HEK293 (cell line): Measurements from ENCODE around the gene PPP1R18.

Experiments used
- CTCF ChIA-PET: fragments of 350-600 bp; formaldehyde crosslinking; extraction: SDS; loops from one replicate; lab custom pipeline; 2021; ENCODE audit warnings: antibody characterized with exemption; lab: Yijun Ruan, JAX
- POLR2A ChIA-PET: fragments of 300-600 bp; formaldehyde crosslinking; extraction: SDS; loops from one replicate; lab custom pipeline; 2020; ENCODE audit warnings: antibody characterized with exemption, inconsistent platforms; lab: Yijun Ruan, JAX
- H3K27ac ChIP-seq: fragments of 200-500 bp; sonication (Bioruptor generic); 2 replicates; pipeline ENCODE4 v1.5.1; 2014; ENCODE audit warnings: low read depth, low read length, control low read depth, inconsistent platforms; ENCODE audit errors: extremely low read depth
- H3K36me3 ChIP-seq, 2 experiments: fragments of 200-500 bp in 1 of 2; sonication (Bioruptor generic) in 1 of 2; 1 replicate in 1 of 2; 2 replicates in 1 of 2; pipeline ENCODE4 v1.5.1; 2014 to 2017; ENCODE audit warnings: inconsistent platforms in 2 of 2, low read length in 2 of 2; ENCODE audit not compliant: control insufficient read depth in 2 of 2, insufficient read depth in 1 of 2
- H3K4me1 ChIP-seq: fragments of 200-500 bp; sonication (Bioruptor generic); 2 replicates; pipeline ENCODE4 v1.5.1; 2014; ENCODE audit warnings: mild to moderate bottlenecking, low read length, inconsistent platforms; ENCODE audit not compliant: control insufficient read depth, insufficient read depth
- H3K4me3 ChIP-seq: 2 replicates; pipeline ENCODE4 v1.5.1; 2011; ENCODE audit warnings: low read depth, mild to moderate bottlenecking, control low read depth, low read length, moderate library complexity
- H3K9me3 ChIP-seq: fragments of 200-500 bp; sonication (Bioruptor generic); 2 replicates; pipeline ENCODE4 v1.5.1; 2014; ENCODE audit warnings: low read depth, low read length, inconsistent platforms; ENCODE audit not compliant: control insufficient read depth, insufficient read depth
- GLI2 ChIP-seq: fragments of 450-650 bp; formaldehyde crosslinking; IDR thresholded peaks from 2 replicates; pipeline ENCODE4; 2017; ENCODE audit warnings: missing biosample characterization, missing genetic modification characterization, low read depth, borderline replicate concordance
- HOXA7 ChIP-seq: sonication (generic); formaldehyde crosslinking; IDR thresholded peaks from 2 replicates; pipeline ENCODE4 v1.8.1; 2022; ENCODE audit warnings: missing genetic modification reagents, borderline replicate concordance
- KLF16 ChIP-seq: fragments of 450-650 bp; formaldehyde crosslinking; IDR thresholded peaks from 2 replicates; pipeline ENCODE4 v1.5.1; 2017; ENCODE audit warnings: missing biosample characterization, missing genetic modification characterization
- SP3 ChIP-seq: fragments of 450-650 bp; formaldehyde crosslinking; IDR thresholded peaks from 2 replicates; pipeline ENCODE4 v1.5.1; 2016; ENCODE audit warnings: missing biosample characterization, missing genetic modification characterization
- ZEB2 ChIP-seq: fragments of 450-650 bp; formaldehyde crosslinking; IDR thresholded peaks from 2 replicates; pipeline ENCODE4 v1.5.1; 2016; ENCODE audit warnings: missing biosample characterization, missing genetic modification characterization
- ZNF274 ChIP-seq, 2 experiments: fragments of 200-500 bp in 1 of 2; fragments of 450-650 bp in 1 of 2; sonication (Bioruptor generic) in 1 of 2; formaldehyde crosslinking in 1 of 2; IDR thresholded peaks; 2 replicates each; pipeline versions ENCODE4 v1.5.1 to v1.6.1; 2014 to 2016; ENCODE audit warnings: borderline replicate concordance in 1 of 2, inconsistent platforms in 1 of 2, low read length in 1 of 2, missing biosample characterization in 1 of 2, missing genetic modification characterization in 1 of 2
- ZNF341 ChIP-seq: fragments of 450-650 bp; formaldehyde crosslinking; IDR thresholded peaks from 2 replicates; pipeline ENCODE4; 2016; ENCODE audit warnings: low read depth, missing biosample characterization, missing genetic modification characterization
- ZNF473 ChIP-seq: fragments of 450-650 bp; formaldehyde crosslinking; IDR thresholded peaks from 2 replicates; pipeline ENCODE4 v1.5.1; 2017; ENCODE audit warnings: missing biosample characterization, missing genetic modification characterization
- ZNF777 ChIP-seq: fragments of 450-650 bp; formaldehyde crosslinking; IDR thresholded peaks from 2 replicates; pipeline ENCODE4 v1.5.1; 2017; ENCODE audit warnings: missing biosample characterization, missing genetic modification characterization, borderline replicate concordance
- ZNF792 ChIP-seq: fragments of 450-650 bp; formaldehyde crosslinking; IDR thresholded peaks from 2 replicates; pipeline ENCODE4 v1.5.1; 2016; ENCODE audit warnings: missing biosample characterization, missing genetic modification characterization
- TF ChIP-seq, protein P1 (sequence below): fragments of 450-650 bp; formaldehyde crosslinking; IDR thresholded peaks from 2 replicates; pipeline ENCODE4 v1.5.1; 2016; ENCODE audit warnings: missing biosample characterization, missing genetic modification characterization
- TF ChIP-seq, protein P2 (sequence below): fragments of 450-650 bp; formaldehyde crosslinking; IDR thresholded peaks from 2 replicates; pipeline ENCODE4 v1.5.1; 2016; ENCODE audit warnings: missing biosample characterization, missing genetic modification characterization
- TF ChIP-seq, protein P3 (sequence below): fragments of 450-650 bp; formaldehyde crosslinking; IDR thresholded peaks from 2 replicates; pipeline ENCODE4 v1.5.1; 2017; ENCODE audit warnings: missing biosample characterization, missing genetic modification characterization
- TF ChIP-seq, protein P4 (sequence below): fragments of 450-650 bp; formaldehyde crosslinking; IDR thresholded peaks from 2 replicates; pipeline ENCODE4 v1.5.1; 2017; ENCODE audit warnings: missing biosample characterization, missing genetic modification characterization
- TF ChIP-seq, protein P5 (sequence below): fragments of 450-650 bp; formaldehyde crosslinking; IDR thresholded peaks from 2 replicates; pipeline ENCODE4 v1.5.1; 2017; ENCODE audit warnings: missing biosample characterization, missing genetic modification characterization
- TF ChIP-seq, protein P6 (sequence below): fragments of 450-650 bp; formaldehyde crosslinking; IDR thresholded peaks from 2 replicates; pipeline ENCODE4 v1.5.1; 2016; ENCODE audit warnings: missing biosample characterization, missing genetic modification characterization

Gene PPP1R18

DNA sequence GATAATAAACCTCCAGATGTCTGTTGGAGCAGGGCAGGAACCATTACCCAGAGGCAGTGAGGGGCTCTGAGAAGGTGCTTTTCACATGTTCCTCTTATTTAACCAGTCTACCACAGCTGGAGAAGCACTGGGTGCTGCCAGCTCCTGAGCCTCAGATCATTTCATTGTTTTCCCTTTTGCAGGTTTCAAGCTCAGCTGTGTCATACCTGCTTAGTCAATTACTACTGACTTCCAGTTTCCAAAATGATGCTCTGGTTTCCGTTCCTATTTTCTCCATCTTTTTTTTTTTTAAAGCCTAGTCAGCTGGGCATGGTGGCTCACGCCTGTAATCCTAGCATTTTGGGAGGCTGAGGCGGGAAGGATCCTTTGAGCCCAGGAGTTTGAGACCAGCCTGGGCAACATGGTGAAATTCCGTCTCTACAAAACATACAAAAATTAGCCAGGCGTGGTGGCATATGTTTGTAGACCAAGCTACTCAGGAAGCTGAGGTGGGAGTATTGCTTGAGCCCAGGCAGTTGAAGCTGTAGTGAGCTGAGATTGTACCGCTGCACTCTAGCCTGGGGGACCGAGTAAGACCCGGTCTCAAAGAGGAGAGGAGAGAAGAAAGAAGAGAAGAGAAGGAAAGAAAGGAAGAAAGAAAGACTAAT is 49.3 kb upstream of the PPP1R18 start:
- POLR2A ChIA-PET = interaction anchor here (0.6 to 1.8 kb wide), 6 partner anchors 9 to 192 kb away, joined by 3 to 7 read pairs (median 4); partner anchors contain the start of genes IER3 and MDC1

DNA sequence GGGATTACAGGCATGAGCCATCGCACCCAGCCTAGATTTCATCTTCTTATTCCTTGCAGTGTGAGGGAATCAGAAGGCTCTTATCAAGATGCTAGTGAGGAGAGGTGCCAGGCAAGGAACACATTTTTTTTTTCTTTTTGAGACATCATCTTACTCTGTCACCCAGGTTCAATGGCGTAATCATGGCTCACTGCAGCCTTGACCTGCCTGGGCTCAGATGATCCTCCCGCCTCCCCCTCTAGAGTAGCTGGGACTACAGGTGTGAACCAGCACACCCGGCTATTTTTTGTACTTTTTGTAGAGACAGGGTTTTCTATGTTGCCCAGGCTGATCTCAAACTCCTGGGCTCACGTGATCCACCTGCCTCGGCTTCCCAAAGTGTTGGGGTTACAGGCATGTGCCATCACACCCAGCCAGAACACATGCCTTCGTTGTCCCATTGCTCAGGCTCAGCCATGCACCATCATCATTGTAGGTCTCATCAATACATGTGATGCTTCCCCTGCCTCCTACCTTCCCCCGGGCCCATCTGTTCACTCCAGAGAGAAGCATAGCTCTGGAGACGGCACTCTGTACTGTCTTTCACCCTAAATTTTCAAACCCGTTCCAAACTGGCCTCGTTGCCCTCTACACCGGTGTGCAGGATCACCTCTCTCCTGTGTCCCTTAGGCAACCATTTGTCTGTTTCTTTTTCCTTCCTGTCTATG is 45.9 kb upstream of the PPP1R18 start:
- POLR2A ChIA-PET = interaction anchor here (1.3 to 6.5 kb wide), 6 partner anchors 8 to 129 kb away, joined by 5 to 61 read pairs (median 22); partner anchors contain the start of genes FLOT1 and IER3
- Histone ChIP-seq H3K36me3 (peaks cover 46 to 85% of the 10 kb centered on the region in 2 experiments; a peak in 2 of 3 replicates), H3K9me3 (no peaks in the 10 kb centered on the region), H3K4me1 (peaks cover 4% of the 10 kb centered on the region), H3K27ac (no peak overlapping the region), H3K4me3 (no peak overlapping the region)
- CTCF ChIA-PET = interaction anchor here (0.6 to 18.7 kb wide), 27 partner anchors 7 to 355 kb away, joined by 3 to 692 read pairs (median 12); partner anchors contain the start of genes DHX16, FLOT1, MDC1 and NRM
- TF ChIP-seq ZNF777 (tag by site-specific recombination) = no peak
- no peak for TF ChIP-seq KLF16 (tag by site-specific recombination)
- no peak for TF ChIP-seq ZNF792
- TF ChIP-seq SP3 (tag by site-specific recombination) = no peak
- TF ChIP-seq, protein P1, sequence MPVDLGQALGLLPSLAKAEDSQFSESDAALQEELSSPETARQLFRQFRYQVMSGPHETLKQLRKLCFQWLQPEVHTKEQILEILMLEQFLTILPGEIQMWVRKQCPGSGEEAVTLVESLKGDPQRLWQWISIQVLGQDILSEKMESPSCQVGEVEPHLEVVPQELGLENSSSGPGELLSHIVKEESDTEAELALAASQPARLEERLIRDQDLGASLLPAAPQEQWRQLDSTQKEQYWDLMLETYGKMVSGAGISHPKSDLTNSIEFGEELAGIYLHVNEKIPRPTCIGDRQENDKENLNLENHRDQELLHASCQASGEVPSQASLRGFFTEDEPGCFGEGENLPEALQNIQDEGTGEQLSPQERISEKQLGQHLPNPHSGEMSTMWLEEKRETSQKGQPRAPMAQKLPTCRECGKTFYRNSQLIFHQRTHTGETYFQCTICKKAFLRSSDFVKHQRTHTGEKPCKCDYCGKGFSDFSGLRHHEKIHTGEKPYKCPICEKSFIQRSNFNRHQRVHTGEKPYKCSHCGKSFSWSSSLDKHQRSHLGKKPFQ (tag by site-specific recombination) = 0 out of 2 replicates have a peak, but pooled peaks have one; percentile 19
- TF ChIP-seq, protein P2, sequence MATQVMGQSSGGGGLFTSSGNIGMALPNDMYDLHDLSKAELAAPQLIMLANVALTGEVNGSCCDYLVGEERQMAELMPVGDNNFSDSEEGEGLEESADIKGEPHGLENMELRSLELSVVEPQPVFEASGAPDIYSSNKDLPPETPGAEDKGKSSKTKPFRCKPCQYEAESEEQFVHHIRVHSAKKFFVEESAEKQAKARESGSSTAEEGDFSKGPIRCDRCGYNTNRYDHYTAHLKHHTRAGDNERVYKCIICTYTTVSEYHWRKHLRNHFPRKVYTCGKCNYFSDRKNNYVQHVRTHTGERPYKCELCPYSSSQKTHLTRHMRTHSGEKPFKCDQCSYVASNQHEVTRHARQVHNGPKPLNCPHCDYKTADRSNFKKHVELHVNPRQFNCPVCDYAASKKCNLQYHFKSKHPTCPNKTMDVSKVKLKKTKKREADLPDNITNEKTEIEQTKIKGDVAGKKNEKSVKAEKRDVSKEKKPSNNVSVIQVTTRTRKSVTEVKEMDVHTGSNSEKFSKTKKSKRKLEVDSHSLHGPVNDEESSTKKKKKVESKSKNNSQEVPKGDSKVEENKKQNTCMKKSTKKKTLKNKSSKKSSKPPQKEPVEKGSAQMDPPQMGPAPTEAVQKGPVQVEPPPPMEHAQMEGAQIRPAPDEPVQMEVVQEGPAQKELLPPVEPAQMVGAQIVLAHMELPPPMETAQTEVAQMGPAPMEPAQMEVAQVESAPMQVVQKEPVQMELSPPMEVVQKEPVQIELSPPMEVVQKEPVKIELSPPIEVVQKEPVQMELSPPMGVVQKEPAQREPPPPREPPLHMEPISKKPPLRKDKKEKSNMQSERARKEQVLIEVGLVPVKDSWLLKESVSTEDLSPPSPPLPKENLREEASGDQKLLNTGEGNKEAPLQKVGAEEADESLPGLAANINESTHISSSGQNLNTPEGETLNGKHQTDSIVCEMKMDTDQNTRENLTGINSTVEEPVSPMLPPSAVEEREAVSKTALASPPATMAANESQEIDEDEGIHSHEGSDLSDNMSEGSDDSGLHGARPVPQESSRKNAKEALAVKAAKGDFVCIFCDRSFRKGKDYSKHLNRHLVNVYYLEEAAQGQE (tag by site-specific recombination) = no peak

More for the DNA sequence above, 49.3 kb upstream of the PPP1R18 start:
- TF ChIP-seq HOXA7 (CRISPR knock-in tag) (no peak), GLI2 (tag by site-specific recombination) (no peak), ZNF473 (tag by site-specific recombination) (no peak), ZNF274 (IDR thresholded peaks at IDR 0.05; ENCODE audit: low read length) (no peak), ZNF274 (tag by site-specific recombination; IDR thresholded peaks at IDR 0.05; ENCODE audit: borderline replicate concordance) (no peak), ZEB2 (tag by site-specific recombination) (no peak), ZNF341 (tag by site-specific recombination) (no peak)
- TF ChIP-seq, protein P3, sequence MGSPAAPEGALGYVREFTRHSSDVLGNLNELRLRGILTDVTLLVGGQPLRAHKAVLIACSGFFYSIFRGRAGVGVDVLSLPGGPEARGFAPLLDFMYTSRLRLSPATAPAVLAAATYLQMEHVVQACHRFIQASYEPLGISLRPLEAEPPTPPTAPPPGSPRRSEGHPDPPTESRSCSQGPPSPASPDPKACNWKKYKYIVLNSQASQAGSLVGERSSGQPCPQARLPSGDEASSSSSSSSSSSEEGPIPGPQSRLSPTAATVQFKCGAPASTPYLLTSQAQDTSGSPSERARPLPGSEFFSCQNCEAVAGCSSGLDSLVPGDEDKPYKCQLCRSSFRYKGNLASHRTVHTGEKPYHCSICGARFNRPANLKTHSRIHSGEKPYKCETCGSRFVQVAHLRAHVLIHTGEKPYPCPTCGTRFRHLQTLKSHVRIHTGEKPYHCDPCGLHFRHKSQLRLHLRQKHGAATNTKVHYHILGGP (tag by site-specific recombination) = no peak
- TF ChIP-seq, protein P4, sequence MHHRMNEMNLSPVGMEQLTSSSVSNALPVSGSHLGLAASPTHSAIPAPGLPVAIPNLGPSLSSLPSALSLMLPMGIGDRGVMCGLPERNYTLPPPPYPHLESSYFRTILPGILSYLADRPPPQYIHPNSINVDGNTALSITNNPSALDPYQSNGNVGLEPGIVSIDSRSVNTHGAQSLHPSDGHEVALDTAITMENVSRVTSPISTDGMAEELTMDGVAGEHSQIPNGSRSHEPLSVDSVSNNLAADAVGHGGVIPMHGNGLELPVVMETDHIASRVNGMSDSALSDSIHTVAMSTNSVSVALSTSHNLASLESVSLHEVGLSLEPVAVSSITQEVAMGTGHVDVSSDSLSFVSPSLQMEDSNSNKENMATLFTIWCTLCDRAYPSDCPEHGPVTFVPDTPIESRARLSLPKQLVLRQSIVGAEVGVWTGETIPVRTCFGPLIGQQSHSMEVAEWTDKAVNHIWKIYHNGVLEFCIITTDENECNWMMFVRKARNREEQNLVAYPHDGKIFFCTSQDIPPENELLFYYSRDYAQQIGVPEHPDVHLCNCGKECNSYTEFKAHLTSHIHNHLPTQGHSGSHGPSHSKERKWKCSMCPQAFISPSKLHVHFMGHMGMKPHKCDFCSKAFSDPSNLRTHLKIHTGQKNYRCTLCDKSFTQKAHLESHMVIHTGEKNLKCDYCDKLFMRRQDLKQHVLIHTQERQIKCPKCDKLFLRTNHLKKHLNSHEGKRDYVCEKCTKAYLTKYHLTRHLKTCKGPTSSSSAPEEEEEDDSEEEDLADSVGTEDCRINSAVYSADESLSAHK (tag by site-specific recombination) = no peak
- TF ChIP-seq, protein P5, sequence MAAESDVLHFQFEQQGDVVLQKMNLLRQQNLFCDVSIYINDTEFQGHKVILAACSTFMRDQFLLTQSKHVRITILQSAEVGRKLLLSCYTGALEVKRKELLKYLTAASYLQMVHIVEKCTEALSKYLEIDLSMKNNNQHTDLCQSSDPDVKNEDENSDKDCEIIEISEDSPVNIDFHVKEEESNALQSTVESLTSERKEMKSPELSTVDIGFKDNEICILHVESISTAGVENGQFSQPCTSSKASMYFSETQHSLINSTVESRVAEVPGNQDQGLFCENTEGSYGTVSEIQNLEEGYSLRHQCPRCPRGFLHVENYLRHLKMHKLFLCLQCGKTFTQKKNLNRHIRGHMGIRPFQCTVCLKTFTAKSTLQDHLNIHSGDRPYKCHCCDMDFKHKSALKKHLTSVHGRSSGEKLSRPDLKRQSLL = no peak
- TF ChIP-seq, protein P6, sequence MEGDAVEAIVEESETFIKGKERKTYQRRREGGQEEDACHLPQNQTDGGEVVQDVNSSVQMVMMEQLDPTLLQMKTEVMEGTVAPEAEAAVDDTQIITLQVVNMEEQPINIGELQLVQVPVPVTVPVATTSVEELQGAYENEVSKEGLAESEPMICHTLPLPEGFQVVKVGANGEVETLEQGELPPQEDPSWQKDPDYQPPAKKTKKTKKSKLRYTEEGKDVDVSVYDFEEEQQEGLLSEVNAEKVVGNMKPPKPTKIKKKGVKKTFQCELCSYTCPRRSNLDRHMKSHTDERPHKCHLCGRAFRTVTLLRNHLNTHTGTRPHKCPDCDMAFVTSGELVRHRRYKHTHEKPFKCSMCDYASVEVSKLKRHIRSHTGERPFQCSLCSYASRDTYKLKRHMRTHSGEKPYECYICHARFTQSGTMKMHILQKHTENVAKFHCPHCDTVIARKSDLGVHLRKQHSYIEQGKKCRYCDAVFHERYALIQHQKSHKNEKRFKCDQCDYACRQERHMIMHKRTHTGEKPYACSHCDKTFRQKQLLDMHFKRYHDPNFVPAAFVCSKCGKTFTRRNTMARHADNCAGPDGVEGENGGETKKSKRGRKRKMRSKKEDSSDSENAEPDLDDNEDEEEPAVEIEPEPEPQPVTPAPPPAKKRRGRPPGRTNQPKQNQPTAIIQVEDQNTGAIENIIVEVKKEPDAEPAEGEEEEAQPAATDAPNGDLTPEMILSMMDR (tag by site-specific recombination) = no peak
- Histone ChIP-seq H3K27ac (no peak overlapping the region), H3K4me1 (no peaks in the 10 kb centered on the region), H3K4me3 (no peak overlapping the region), H3K36me3 (peaks cover 64 to 90% of the 10 kb centered on the region in 2 experiments; a peak in 2 of 3 replicates), H3K9me3 (no peaks in the 10 kb centered on the region)
- CTCF ChIA-PET = interaction anchor here (0.7 to 1.1 kb wide), 5 partner anchors 11 to 367 kb away, joined by 3 to 4 read pairs (median 3); no protein-coding TSS in a partner anchor
